GM21717 (cell line): ENCODE measurements around the gene PBXIP1.
"Not testable (repeated sequence)": the region's sequence is repeated elsewhere in the genome, so short reads cannot be mapped to it uniquely, and the experiment has no call there.

Source experiments
- ATAC-seq: cut with Tn5 transposase; IDR thresholded peaks from one replicate; pipeline ENCODE4 v1.9.1; 2021; ENCODE audit warnings: mild to moderate bottlenecking, moderate library complexity; ENCODE audit not compliant: unreplicated experiment

The PBXIP1 gene

DNA sequence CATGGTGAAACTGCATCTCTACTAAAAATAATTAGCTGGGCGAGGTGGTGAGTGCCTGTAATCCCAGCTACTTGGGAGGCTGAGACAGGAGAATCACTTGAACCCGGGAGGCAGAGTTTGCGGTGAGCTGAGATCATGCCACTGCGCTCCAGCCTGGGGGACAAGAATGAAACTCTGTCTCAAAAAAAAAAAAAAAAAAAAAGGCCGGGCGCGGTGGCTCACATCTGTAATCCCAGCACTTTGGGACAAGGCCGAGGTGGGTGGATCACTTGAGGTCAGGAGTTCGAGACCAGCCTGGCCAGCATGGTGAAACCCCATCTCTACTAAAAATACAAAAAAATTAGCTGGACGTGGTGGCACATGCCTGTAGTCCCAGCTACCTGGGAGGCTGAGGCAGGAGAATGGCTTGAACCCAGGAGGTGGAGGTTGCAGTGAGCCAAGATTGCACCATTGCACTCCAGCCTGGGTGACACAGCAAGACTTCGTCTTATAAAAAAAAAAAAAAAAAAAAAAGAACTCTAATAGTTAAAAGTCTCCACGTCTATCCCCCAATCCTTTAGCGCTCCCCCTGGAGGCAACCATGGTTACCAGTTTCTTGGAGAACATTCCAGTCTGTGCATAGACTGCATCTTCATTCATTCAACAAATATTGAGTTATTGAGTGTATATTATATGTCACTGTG is 39.5 kb upstream of the PBXIP1 start:
- ATAC-seq = not testable (repeated sequence)

DNA sequence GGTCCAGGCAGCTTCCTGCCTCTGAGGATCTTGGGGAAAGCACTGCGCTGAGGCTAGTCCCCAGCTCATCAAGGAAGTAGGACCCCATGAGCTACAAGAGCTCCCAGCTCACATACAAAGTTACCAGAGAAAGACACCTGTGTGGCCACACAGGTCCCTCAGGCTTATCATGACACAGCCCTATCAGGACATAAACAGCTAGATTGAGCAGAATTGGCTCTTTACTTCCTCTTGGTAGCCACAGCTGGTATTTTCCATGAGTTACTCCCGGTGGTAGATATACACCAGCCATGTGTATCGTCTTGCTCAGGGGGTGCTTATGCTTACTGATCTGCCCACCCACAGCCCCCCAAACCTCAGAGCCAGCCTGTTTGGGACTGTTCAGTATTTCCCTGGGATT is 38.7 kb upstream of the PBXIP1 start:
- no peak for ATAC-seq

DNA sequence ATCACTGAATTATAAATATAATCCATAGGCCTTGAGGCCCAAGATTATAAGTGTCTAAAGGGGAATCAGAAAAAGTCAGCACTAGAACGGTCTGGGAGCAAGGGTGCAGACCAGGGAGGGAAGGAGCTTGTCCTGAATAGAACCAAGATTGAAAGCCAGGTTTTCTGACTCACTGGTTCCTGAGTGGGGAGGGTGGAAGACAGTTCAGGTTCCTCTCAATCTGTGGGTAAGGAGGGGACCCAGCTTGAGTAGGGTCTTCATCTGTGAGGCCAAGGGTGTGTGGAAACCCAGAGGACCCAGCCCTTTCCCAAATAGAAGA is 38.3 kb upstream of the PBXIP1 start:
- no peak for ATAC-seq

DNA sequence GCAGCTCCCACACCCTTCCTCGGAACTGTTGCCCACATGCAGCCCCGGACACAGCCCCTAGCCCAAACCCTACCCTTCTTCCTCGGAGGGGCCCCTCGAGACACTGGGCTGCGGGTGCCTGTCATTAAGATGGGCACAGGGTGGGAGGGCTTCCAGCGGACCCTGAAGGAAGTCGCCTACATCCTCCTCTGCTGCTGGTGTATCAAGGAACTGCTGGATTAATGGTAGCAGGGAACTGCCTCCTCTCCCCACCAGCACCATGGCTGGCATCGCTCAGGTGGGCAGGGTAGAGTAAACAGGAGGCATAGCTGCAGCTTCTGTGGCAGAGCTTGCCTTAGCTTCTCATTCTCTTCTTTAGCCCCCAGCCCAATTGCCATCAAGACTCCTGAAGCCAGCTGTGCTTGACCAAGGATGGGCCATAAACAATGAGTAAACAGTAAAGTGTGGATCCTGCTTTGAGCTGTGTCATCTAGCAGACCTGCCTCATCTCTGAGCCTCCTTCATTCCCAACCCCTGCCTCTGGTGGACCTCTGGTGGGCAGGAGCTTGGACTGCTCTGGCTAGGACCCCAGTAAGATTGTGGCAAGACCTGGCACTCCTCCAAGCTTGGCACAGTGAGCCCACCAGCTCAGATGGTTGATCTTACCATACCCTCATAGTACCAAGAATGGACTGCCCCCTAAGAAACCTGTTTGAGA is 37.8 kb upstream of the PBXIP1 start, which contains the start of gene LENEP:
Gene LENEP (plus strand): TSS at position 15 of the 697 bp plus-strand sequence. CDS start 22 bp downstream, at position 37.
- no peak for ATAC-seq

DNA sequence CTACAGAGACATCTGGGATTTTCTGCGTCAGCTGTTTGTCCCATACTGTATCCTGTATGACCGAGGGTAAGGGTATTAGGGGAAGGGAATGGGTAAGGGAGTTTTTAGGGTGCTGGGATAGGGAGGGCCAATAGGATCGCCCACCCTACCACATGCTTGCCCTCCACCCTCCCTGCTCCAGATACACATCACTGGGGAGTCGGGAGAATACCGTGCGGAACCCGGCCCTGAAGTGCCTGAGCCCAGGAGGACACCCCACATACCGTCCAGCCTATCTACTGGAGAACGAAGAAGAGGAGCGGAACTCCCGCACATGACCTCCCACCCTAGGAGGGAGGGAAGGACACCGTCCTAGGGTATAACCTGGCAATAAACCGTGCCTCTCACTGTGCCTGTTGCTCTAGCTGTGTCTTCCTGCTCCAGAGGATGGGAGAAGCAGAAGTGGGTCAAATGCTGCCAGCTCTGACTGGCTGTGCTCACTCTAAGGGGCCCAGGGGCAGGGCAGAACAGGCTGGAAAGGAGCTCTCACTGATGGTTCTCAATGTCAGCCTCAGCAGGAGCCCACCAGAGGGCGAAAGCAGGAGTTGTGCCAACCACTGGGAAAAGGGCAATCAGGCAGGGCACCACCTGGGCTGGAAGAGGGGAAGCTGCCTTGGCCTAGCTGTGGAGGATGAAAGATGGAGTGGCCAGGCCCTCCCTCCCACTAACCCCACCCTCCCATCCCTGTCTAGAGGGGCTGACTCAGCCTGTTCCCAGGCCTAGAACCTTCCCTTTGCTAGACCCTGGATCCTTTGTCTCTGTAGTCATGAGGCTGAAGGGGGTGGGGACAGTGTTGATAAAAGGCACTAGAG is 37.0 kb upstream of the PBXIP1 start:
- no peak for ATAC-seq

DNA sequence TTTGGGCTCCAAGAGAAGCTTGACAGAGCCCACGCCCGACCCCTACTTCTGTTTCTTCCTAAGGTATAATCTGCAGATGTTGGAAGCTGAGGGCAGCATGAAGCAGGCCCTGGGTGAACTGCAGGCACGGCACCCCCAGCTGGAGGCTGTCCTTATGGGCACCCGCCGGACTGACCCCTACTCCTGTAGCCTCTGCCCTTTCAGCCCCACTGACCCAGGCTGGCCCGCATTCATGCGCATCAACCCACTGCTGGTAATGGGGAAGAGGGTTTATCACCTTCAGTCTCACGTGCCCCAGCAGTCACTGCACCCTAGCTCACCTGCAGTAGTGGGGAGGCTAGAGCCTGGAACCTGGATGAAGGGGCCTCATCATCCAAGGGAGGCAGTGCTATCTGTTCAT is 34.4 kb upstream of the PBXIP1 start:
- ATAC-seq = no peak

DNA sequence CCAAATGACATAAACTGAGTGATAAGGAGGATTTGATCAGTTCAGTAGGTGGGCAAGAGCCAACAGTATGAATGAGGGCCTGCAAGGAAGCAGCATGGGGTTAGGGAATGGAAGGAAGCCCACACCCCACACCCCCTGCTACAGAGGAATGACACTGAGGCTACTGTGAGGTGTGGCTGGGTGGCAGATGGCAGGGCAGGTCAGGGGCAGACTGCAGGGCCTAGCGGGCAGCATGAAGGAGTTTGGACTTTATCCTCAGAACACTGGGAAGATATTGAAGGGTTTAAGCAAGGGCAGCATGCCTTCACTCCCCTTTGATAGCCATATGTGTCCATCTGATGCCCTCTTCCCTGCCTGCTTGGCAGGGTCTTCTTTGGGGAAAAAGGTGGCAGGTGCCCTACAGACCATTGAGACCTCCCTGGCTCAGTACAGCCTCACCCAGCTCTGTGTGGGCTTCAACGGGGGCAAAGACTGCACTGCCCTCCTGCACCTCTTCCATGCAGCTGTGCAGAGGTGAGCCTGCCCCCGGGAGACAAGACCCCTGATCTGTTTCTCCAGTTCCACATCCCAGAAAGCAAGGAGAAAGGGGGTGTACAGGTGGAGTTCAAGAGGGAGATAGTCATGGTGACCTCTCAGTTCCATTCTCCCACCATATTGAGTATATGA is 33.4 kb upstream of the PBXIP1 start:
- no peak for ATAC-seq

DNA sequence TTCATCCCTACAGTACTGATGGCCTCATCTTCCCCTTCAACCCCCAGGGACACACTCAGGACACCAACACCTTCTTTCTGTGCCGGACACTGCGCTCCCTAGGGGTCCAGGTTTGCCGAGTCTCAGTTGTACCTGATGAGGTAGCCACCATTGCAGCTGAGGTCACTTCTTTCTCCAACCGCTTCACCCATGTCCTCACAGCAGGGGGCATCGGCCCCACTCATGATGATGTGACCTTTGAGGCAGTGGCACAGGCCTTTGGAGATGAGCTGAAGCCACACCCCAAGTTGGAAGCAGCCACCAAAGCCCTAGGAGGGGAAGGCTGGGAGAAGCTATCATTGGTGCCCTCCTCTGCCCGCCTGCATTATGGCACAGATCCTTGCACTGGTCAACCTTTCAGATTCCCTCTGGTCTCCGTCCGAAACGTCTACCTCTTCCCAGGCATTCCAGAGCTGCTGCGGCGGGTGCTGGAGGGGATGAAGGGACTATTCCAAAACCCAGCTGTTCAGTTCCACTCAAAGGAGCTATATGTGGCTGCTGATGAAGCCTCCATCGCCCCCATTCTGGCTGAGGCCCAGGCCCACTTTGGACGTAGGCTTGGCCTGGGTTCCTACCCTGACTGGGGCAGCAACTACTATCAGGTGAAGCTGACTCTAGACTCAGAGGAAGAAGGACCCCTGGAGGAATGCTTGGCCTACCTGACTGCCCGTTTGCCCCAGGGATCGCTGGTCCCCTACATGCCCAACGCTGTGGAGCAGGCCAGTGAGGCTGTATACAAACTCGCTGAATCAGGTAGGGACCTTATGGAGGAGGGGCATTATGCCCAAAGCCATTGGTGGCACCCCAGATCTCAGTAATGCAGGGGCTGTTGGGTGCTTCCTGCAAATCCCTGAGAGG is 32.4 kb upstream of the PBXIP1 start:
- ATAC-seq = no peak

DNA sequence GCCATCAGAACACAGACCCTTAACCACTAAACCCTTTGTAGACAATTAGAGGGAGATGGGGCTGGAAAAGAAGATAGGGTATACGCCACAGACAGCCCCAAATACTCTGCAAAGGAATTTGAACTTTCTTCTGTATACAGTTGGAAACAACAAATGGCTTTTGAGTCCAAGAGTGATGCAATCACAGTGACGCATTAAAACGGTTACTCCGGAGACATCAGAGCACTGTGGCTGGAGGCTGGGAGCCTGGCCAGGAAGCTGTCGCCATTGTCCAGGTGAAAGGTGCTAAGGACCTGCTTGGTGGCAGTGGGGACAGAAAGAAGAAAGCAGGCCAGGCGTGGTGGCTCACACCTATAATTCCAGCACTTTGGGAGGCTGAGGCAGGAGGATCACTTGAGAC is 31.4 kb upstream of the PBXIP1 start:
- no peak for ATAC-seq

DNA sequence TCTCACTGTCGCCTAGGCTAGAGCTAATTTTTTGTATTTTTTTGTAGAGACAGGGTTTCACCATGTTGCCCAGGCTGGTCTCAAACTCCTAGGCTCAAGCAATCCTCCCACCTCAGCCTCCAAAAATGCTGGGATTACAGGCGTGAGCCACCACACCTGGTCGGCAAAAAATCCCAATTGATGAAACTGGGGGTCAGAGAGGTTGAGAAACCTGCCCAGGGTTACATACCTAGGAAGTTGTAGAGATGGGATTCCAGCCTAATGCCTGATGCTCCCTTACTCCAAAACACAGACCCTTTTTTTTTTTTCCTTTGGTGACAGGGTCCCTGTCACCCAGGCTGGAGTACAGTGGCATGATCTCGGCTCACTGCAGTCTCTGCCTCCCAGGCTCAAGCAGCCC is 30.8 kb upstream of the PBXIP1 start:
- not testable (repeated sequence) for ATAC-seq

DNA sequence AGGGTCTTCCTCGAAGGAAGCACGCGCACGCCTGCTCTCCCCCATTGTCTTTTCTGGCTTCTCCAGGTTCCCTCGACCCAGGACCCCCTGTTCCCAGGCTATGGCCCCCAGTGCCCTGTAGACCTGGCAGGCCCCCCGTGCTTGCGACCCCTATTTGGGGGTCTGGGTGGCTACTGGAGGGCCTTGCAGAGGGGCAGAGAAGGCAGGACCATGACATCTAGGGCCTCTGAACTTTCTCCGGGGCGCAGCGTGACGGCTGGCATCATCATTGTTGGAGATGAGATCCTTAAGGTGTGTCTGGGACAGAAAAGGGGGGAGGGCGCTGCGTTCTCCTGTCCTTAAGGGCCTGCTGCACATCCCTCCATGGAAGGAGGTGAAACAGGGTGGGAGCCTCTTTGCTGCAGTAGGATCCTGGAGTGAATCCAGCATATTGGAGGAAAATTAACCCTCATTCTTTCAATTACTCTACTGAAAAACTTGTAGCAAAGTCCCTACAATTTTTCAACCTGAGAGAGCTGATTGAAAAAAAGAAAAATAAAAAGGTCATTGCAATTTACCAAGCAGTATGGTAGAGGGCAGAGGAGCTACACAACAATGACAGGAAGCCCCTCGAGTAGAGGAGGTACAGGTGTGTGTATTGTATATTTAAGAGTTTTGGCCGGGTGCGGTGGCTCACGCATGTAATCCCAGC is 28.0 kb upstream of the PBXIP1 start:
- no peak for ATAC-seq

DNA sequence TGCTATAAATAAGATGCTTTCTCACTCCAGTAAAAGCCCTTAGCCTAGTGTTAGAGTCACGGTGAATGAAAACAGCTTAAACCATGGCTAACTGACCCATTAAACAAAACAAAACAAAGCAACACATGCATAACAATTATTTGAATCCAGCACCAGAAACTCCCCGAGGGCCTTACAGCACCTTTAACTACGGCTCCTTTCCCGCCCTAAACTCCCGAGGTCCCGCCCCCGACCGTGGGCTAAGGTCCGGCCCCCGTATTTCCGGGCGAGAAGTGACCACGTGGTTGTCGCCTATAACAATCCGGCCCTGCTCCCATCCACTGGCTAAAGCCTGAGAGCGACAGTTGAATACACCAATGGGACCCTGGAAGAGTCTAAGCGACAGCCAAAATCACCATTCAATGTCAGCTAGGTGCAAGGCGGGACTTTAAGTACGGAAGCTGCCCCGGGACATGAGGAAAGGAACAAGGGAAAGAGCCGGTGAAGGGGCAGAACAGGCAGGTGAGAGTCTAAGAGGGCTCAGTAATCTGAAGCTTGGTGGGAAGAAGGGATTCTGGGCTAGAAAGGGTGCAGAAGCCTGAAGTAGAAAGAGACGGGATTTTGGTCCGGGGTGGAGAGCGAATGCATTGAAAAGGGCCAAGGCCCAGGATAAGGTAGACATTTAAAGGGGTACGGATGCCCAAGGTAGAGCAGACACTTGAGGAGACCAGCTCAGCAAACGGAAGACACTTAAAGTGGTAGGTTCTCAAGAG is 27.2 kb upstream of the PBXIP1 start, which contains the start of gene FLAD1:
Gene FLAD1 (plus strand): TSS at position 448 of the 752 bp plus-strand sequence. CDS start 351 bp downstream, outside the sequence.
- ATAC-seq = peak; percentile 90

DNA sequence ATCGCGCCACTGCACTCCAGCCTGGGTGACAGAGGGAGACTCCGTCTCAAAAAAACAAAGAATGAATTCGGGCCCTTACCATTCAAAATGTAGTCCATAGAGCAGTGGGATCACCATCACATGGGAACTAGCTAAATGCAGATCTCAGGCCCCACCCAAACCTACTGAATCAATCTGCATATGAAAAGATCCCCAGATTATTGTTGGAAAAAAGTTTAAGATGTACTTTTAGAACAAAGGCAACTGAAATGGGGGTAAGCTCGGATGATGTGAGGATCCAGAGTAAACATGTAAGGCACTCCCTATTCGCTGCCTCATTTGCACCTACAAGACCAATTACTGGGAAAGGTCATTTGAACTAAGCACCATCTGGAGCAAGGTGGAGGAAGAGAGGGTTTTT is 26.4 kb upstream of the PBXIP1 start:
- no peak for ATAC-seq

DNA sequence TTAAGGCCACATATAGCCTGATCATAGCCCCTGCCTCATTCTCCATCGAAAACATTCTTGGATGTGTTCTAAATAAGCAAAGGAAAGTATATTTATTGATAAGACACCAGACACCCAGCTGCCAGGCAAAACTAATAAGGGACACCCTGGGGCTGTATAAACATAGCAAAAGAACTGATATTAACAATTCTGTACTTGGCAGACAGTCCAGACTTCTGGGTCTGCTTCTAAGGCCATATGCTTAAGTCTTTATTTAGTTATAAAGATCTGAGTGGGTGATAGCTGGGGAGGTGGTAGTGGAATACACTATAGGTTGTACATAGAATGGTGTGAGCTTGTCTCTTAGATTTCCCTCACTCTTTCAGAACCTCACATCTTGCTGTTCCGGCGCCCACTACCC is 22.5 kb upstream of the PBXIP1 start:
- ATAC-seq = no peak

DNA sequence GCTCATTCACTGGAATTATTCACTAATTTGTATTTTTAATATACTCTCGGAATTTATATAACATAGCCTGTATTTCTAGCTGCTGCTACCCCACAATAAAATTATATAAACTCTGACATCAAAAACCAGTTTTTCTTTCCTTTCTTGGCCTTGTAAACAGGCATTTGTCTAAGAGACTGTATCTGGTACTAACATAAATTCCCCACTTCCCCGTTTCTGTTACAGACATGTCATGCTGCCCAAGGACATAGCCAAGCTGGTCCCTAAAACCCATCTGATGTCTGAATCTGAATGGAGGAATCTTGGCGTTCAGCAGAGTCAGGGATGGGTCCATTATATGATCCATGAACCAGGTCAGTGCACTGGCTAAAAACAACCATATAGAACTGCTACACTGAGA is 21.9 kb upstream of the PBXIP1 start:
- not testable (repeated sequence) for ATAC-seq

DNA sequence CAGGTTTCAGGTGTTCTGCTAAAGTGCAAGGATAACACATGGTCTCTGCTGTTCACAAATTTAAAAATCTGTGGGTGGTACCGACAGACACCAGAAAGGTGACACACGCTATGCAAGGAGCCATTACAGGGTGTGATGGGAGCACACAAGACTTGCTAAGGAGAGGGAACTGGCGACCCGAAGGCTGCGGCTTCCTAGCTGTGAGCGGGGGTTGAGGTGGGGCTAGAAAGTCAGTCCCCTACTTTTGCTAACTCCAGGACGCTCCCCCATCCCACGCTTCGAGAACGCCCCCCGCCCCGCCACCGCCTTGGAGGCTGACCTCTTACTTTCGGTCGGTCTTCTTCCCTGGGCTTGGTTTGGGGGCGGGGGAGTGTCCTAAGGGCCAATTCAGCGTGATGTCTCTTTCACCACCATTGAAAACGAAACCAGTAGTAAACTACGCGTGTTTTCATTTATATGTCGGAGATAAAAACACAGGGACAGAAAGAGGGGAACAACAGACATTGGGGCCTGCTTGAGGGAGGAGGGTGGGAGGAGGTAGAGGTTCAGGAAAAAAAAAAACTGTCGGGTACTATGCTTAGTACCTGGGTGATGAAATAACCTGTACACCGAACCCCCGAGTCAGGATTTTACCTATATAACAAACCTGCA is 19.6 kb upstream of the PBXIP1 start:
- no peak for ATAC-seq

DNA sequence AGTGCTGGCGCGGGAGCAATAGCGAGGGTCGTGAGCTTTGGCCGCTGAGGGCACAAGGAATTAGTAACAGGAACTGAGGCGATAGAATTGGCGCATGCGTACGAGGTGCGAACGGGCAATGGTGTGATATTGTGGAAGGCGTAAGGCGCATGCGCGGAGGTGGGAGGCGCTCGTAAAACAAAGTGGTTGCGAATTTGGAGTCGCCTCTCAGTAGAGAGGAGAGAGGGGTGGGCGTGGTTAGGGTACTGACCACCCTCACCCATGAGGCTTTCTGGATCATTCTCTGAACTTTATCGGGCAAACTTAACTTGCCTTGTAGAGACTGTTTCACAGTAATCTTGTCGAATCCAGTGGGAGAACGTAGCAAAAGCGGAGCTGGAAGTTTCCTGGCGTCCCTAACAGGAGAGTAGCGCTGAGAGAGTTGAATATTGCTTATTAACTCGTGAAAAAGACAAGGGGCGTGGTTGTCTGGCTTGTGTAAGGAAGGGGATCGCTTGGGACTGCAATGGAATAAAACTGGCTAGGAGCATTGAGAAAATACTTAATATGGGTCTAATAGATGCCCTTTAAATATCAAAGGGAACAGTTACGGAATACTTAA is 19.0 kb upstream of the PBXIP1 start:
- ATAC-seq = peak; percentile 43
